ENCODE measurements around the gene NDRG4. TPM values are rescaled to one million over a fixed set of nuclear protein-coding genes. Genes with fewer than 3 reads are reported as not detected.

Gene NDRG4
- total RNA-seq, 1 experiment from 2014 or later = 8.6 TPM

GRCh38 chr16:58492735-58493134, 7.2 kb upstream of the NDRG4 start:
- Histone ChIP-seq H3K4me3 (replicated peaks in 1 of 2; ENCODE audit: low read depth in 1 of 2, low read length in 2 of 2) (no peak overlapping the region), H4K20me1 (ENCODE audit: insufficient read depth) (no peaks in the 10 kb centered on the region), H3K9me2 (ENCODE audit: insufficient read depth) (no peaks in the 10 kb centered on the region), H3K27me3 (ENCODE audit: insufficient read depth, low read length) (no peaks in the 10 kb centered on the region), H3K4me2 (ENCODE audit: low read length) (peak overlapping the region; percentile 14; the same call in 1 of the 2 replicates), H2AFZ (ENCODE audit: low read depth, low read length, poor library complexity, severe bottlenecking) (no peak overlapping the region), H3K27ac (ENCODE audit: low read depth, low read length) (no peak overlapping the region), H3K36me3 (ENCODE audit: control insufficient read depth in 1 of 2, insufficient read depth in 2 of 2, low read length in 2 of 2) (no peaks in the 10 kb centered on the region), H3K4me1 (ENCODE audit: control insufficient read depth in 1 of 2, insufficient read depth in 2 of 2, low read length in 2 of 2) (peaks cover 0 to 17% of the 10 kb centered on the region in 2 experiments; a peak in 3 of 4 replicates), H3K79me2 (ENCODE audit: insufficient read depth, low read length) (no peaks in the 10 kb centered on the region), H3K9me3 (ENCODE audit: control insufficient read depth in 1 of 2, insufficient read depth in 1 of 2, low read depth in 1 of 2, low read length in 2 of 2) (no peaks in the 10 kb centered on the region), H3K9ac (ENCODE audit: low read length) (no peak overlapping the region)
- TF ChIP-seq POLR2A (IDR thresholded peaks at IDR 0.05; ENCODE audit: borderline replicate concordance, extremely low read depth, insufficient read depth, insufficient read length) = no peak
- TF ChIP-seq ELF1 (IDR thresholded peaks at IDR 0.05; ENCODE audit: borderline replicate concordance, low read depth) = no peak
- no peak for TF ChIP-seq EGR1 (IDR thresholded peaks at IDR 0.05; ENCODE audit: low read depth)
- no peak for TF ChIP-seq EZH2phosphoT487 (IDR thresholded peaks at IDR 0.05; ENCODE audit: borderline replicate concordance)
- no peak for TF ChIP-seq POLR2AphosphoS5 (IDR thresholded peaks at IDR 0.05; ENCODE audit: low read depth, low read length)
- TF ChIP-seq ZNF274 (IDR thresholded peaks at IDR 0.05; ENCODE audit: low read depth, low read length) = no peak
- TF ChIP-seq CEBPB (IDR thresholded peaks at IDR 0.05; ENCODE audit: low read depth) = no peak
- TF ChIP-seq SIN3A (IDR thresholded peaks at IDR 0.05; ENCODE audit: low read depth) = no peak
- no peak for TF ChIP-seq REST (IDR thresholded peaks at IDR 0.05; ENCODE audit: low read depth)
- TF ChIP-seq TCF7L2 (IDR thresholded peaks at IDR 0.05; ENCODE audit: borderline replicate concordance, extremely low read depth, insufficient read depth, insufficient read length) = no peak
- TF ChIP-seq ZFX (IDR thresholded peaks at IDR 0.05) = no peak
- no peak for TF ChIP-seq JUND (IDR thresholded peaks at IDR 0.05)
- no peak for TF ChIP-seq SRF (IDR thresholded peaks at IDR 0.05; ENCODE audit: low read depth)
- TF ChIP-seq FOSL1 (IDR thresholded peaks at IDR 0.05; ENCODE audit: low read depth) = no peak
- TF ChIP-seq YY1 (IDR thresholded peaks at IDR 0.05; ENCODE audit: extremely low read depth, insufficient replicate concordance, low read depth, low read length) = no peak
- TF ChIP-seq MAX (IDR thresholded peaks at IDR 0.05) = no peak
- TF ChIP-seq ZBTB33 (IDR thresholded peaks at IDR 0.05; ENCODE audit: extremely low read depth, insufficient replicate concordance, low read length) = no peak
- TF ChIP-seq CBX3 (IDR thresholded peaks at IDR 0.05; ENCODE audit: low read depth) = no peak
- no peak for TF ChIP-seq EZH2 (IDR thresholded peaks at IDR 0.05)
- TF ChIP-seq ATF3 (IDR thresholded peaks at IDR 0.05) = no peak
- RAD21 ChIA-PET (ENCODE audit: low non-redundant PET in 1 of 2, low total read pairs in 2 of 2, uncharacterized antibody in 2 of 2, unreplicated experiment in 2 of 2) = no interaction called here
- no TSS peak for BruUV-seq (replicated peaks)
- ATAC-seq (0 out of 2 replicates have a peak, but pooled peaks have one; percentile 20), DNase-seq (ENCODE audit: low read depth, low spot score) (no peak)
- CTCF ChIA-PET = interaction anchor here (0.7 to 2.3 kb wide), 3 partner anchors 84 to 193 kb away, joined by 3 to 8 read pairs (median 3); no protein-coding TSS in a partner anchor
- intact Hi-C loops (cut with micrococcal nuclease) = no loop called here
- POLR2A ChIA-PET = no interaction called here

All from HCT116 (cell line).